Hematopoietic multipotent progenitor cell treated with erythropoietin and hydrocortisone succinate and interleukin-3 and kit ligand, for 15 days (in vitro differentiated cells): ENCODE results near the gene TRAPPC3L.
"Not testable (repeated sequence)": the region's sequence is repeated elsewhere in the genome, so short reads cannot be mapped to it uniquely, and the experiment has no call there.

ENCODE experiments used
- DNase-seq: peaks from one replicate; pipeline ENCODE4 v3.0.0-alpha.2; 2015; ENCODE audit warnings: low spot score

TRAPPC3L gene

GRCh38 chr6:116513224-116513875 lies 32.1 kb downstream of the TRAPPC3L start:
- DNase-seq: no peak

GRCh38 chr6:116512734-116513133 lies 32.8 kb downstream of the TRAPPC3L start:
- DNase-seq: no peak

GRCh38 chr6:116512111-116512559 lies 33.3 kb downstream of the TRAPPC3L start:
- no peak for DNase-seq

GRCh38 chr6:116511424-116512110 lies 33.9 kb downstream of the TRAPPC3L start, which contains the start of gene CALHM5:
Gene CALHM5 (plus strand): TSS chr6:116511639. CDS start chr6:116511697, 58 bp downstream.
- no peak for DNase-seq

GRCh38 chr6:116508527-116508926 lies 37.0 kb downstream of the TRAPPC3L start:
- no peak for DNase-seq

- DNase-seq: no peak
Observed at GRCh38 chr6:116507324-116507723, 38.2 kb downstream of the TRAPPC3L start.

- no peak for DNase-seq
Observed at GRCh38 chr6:116500969-116501433, 44.5 kb downstream of the TRAPPC3L start.

- DNase-seq: no peak
Observed at GRCh38 chr6:116497113-116497676, 48.3 kb downstream of the TRAPPC3L start.

- not testable (repeated sequence) for DNase-seq
Observed at GRCh38 chr6:116495161-116495560, 50.3 kb downstream of the TRAPPC3L start.

GRCh38 chr6:116492331-116493067 lies 53.0 kb downstream of the TRAPPC3L start:
- DNase-seq: no peak

GRCh38 chr6:116491610-116492330 lies 53.7 kb downstream of the TRAPPC3L start:
- no peak for DNase-seq

- no peak for DNase-seq
Observed at GRCh38 chr6:116485559-116486184, 59.8 kb downstream of the TRAPPC3L start.

- DNase-seq: no peak
Observed at GRCh38 chr6:116483616-116484015, 61.9 kb downstream of the TRAPPC3L start.

- DNase-seq: no peak
Observed at GRCh38 chr6:116482780-116483179, 62.7 kb downstream of the TRAPPC3L start.

GRCh38 chr6:116476002-116476678 lies 69.3 kb downstream of the TRAPPC3L start:
- DNase-seq: no peak

- DNase-seq: no peak
Observed at GRCh38 chr6:116475141-116475540, 70.3 kb downstream of the TRAPPC3L start.

GRCh38 chr6:116472706-116473105 lies 72.8 kb downstream of the TRAPPC3L start:
- DNase-seq: no peak

GRCh38 chr6:116471531-116471930 lies 74.0 kb downstream of the TRAPPC3L start:
- no peak for DNase-seq

- DNase-seq: peak; percentile 56
Observed at GRCh38 chr6:116468293-116468692, 77.2 kb downstream of the TRAPPC3L start.

- no peak for DNase-seq
Observed at GRCh38 chr6:116467514-116467913, 78.0 kb downstream of the TRAPPC3L start.

GRCh38 chr6:116467096-116467495 lies 78.4 kb downstream of the TRAPPC3L start:
- no peak for DNase-seq
